Measurements from ENCODE around the gene ARFGAP3. TPM values are rescaled to one million over a fixed set of nuclear protein-coding genes. Genes with fewer than 3 reads are reported as not detected.

The ARFGAP3 gene
- total and polyA plus RNA-seq, 4 donors: 25.8 to 42.9 (median 42.3) TPM

- no peak for DNase-seq
- 92 to 99% methylated on average over 11 of the region's 11 CpGs for WGBS, 2 donors
- no peak for TF ChIP-seq CTCF (IDR thresholded peaks at IDR 0.05; ENCODE audit: control extremely low read depth, extremely low read depth)
- ATAC-seq (ENCODE audit: insufficient read depth, low FRiP score): no peak
- no peak overlapping the region for H3K4me3 ChIP-seq
- no peaks in the 10 kb centered on the region for H3K9me3 ChIP-seq (ENCODE audit: control insufficient read depth in 4 of 4, insufficient read depth in 3 of 4, low read length in 3 of 4)
- H3K4me1 ChIP-seq (ENCODE audit: control insufficient read depth in 5 of 5, insufficient read depth in 5 of 5, low read length in 5 of 5): peaks cover 0 to 11% (median 3%) of the 10 kb centered on the region in 5 donors
- no peaks in the 10 kb centered on the region for H3K36me3 ChIP-seq (ENCODE audit: control insufficient read depth in 4 of 4, insufficient read depth in 4 of 4, low read length in 4 of 4)
- H3K9ac ChIP-seq (ENCODE audit: insufficient read depth in 1 of 2, low read length in 2 of 2): no peak overlapping the region
- no peak overlapping the region for H3K27ac ChIP-seq (ENCODE audit: low read depth in 1 of 2, low read length in 1 of 2)
- no peaks in the 10 kb centered on the region for H3K27me3 ChIP-seq (ENCODE audit: control insufficient read depth in 3 of 3, insufficient read depth in 3 of 3, low read length in 2 of 3)
Observed at GRCh38 chr22:42769238-42769573, 87.9 kb downstream of the ARFGAP3 start.

- DNase-seq (no peak), ATAC-seq (ENCODE audit: insufficient read depth, low FRiP score) (no peak)
- no peak for TF ChIP-seq CTCF (IDR thresholded peaks at IDR 0.05; ENCODE audit: control extremely low read depth, extremely low read depth)
- 89 to 91% methylated on average over 22 of the region's 22 CpGs for WGBS, 2 donors
- no peak overlapping the region for H3K9ac ChIP-seq (ENCODE audit: insufficient read depth in 1 of 2, low read length in 2 of 2)
- no peak overlapping the region for H3K4me3 ChIP-seq
- peaks cover 0 to 11% (median 3%) of the 10 kb centered on the region in 5 donors for H3K4me1 ChIP-seq (ENCODE audit: control insufficient read depth in 5 of 5, insufficient read depth in 5 of 5, low read length in 5 of 5)
- H3K36me3 ChIP-seq (ENCODE audit: control insufficient read depth in 4 of 4, insufficient read depth in 4 of 4, low read length in 4 of 4): no peaks in the 10 kb centered on the region
- H3K9me3 ChIP-seq (ENCODE audit: control insufficient read depth in 4 of 4, insufficient read depth in 3 of 4, low read length in 3 of 4): no peaks in the 10 kb centered on the region
- H3K27ac ChIP-seq (ENCODE audit: low read depth in 1 of 2, low read length in 1 of 2): no peak overlapping the region
- H3K27me3 ChIP-seq (ENCODE audit: control insufficient read depth in 3 of 3, insufficient read depth in 3 of 3, low read length in 2 of 3): no peaks in the 10 kb centered on the region
Observed at GRCh38 chr22:42768385-42769035, 88.6 kb downstream of the ARFGAP3 start.

- Histone ChIP-seq H3K4me1 (ENCODE audit: control insufficient read depth in 5 of 5, insufficient read depth in 5 of 5, low read length in 5 of 5) (peaks cover 0 to 11% (median 3%) of the 10 kb centered on the region in 5 donors), H3K36me3 (ENCODE audit: control insufficient read depth in 4 of 4, insufficient read depth in 4 of 4, low read length in 4 of 4) (no peaks in the 10 kb centered on the region), H3K27me3 (ENCODE audit: control insufficient read depth in 3 of 3, insufficient read depth in 3 of 3, low read length in 2 of 3) (no peaks in the 10 kb centered on the region), H3K27ac (ENCODE audit: low read depth in 1 of 2, low read length in 1 of 2) (no peak overlapping the region), H3K4me3 (no peak overlapping the region), H3K9me3 (ENCODE audit: control insufficient read depth in 4 of 4, insufficient read depth in 3 of 4, low read length in 3 of 4) (no peaks in the 10 kb centered on the region), H3K9ac (ENCODE audit: insufficient read depth in 1 of 2, low read length in 2 of 2) (no peak overlapping the region)
- 41 to 58% methylated on average over 8 of the region's 8 CpGs for WGBS, 2 donors
- ATAC-seq (ENCODE audit: insufficient read depth, low FRiP score): no peak
- TF ChIP-seq CTCF (IDR thresholded peaks at IDR 0.05; ENCODE audit: control extremely low read depth, extremely low read depth): no peak
- no peak for DNase-seq
Observed at GRCh38 chr22:42766860-42767259, 90.2 kb downstream of the ARFGAP3 start.

- H3K4me1 ChIP-seq (ENCODE audit: control insufficient read depth in 5 of 5, insufficient read depth in 5 of 5, low read length in 5 of 5): peaks cover 0 to 8% (median under 1%) of the 10 kb centered on the region in 5 donors
- ATAC-seq (ENCODE audit: insufficient read depth, low FRiP score): no peak
- no peak for TF ChIP-seq CTCF (IDR thresholded peaks at IDR 0.05; ENCODE audit: control extremely low read depth, extremely low read depth)
- H3K9ac ChIP-seq (ENCODE audit: insufficient read depth in 1 of 2, low read length in 2 of 2): no peak overlapping the region
- WGBS, 2 donors: 84 to 86% methylated on average over 11 of the region's 11 CpGs
- H3K9me3 ChIP-seq (ENCODE audit: control insufficient read depth in 4 of 4, insufficient read depth in 3 of 4, low read length in 3 of 4): no peaks in the 10 kb centered on the region
- H3K4me3 ChIP-seq: no peak overlapping the region
- H3K27me3 ChIP-seq (ENCODE audit: control insufficient read depth in 3 of 3, insufficient read depth in 3 of 3, low read length in 2 of 3): no peaks in the 10 kb centered on the region
- DNase-seq: no peak
- H3K27ac ChIP-seq (ENCODE audit: low read depth in 1 of 2, low read length in 1 of 2): no peak overlapping the region
- no peaks in the 10 kb centered on the region for H3K36me3 ChIP-seq (ENCODE audit: control insufficient read depth in 4 of 4, insufficient read depth in 4 of 4, low read length in 4 of 4)
Observed at GRCh38 chr22:42764895-42765363, 92.1 kb downstream of the ARFGAP3 start.

All from lung (tissue), 12 donors.